Spinal cord (tissue), 10 donors: ENCODE data around the gene ZFYVE28. TPM values are rescaled to one million over a fixed set of nuclear protein-coding genes. Genes with fewer than 3 reads are reported as not detected.

Source experiments
- DNase-seq, 6 donors: peaks; one replicate each; pipeline versions ENCODE4 v3.0.0 to v3.0.0-alpha.2; 2013 to 2015; ENCODE audit warnings: low spot score in 6 of 6, low read depth in 4 of 6
- H3K27ac ChIP-seq: one replicate; pipeline ENCODE4 v1.5.1; 2013; ENCODE audit warnings: low read depth, low read length, control low read depth
- H3K27me3 ChIP-seq: one replicate; pipeline ENCODE4 v1.6.1; 2013; ENCODE audit warnings: low read length; ENCODE audit not compliant: control insufficient read depth, insufficient read depth
- H3K36me3 ChIP-seq: one replicate; pipeline ENCODE4 v1.6.1; 2013; ENCODE audit warnings: low read length; ENCODE audit not compliant: control insufficient read depth, insufficient read depth
- H3K4me1 ChIP-seq: one replicate; pipeline ENCODE4 v1.6.1; 2013; ENCODE audit warnings: low read length; ENCODE audit not compliant: control insufficient read depth, insufficient read depth
- H3K4me3 ChIP-seq: one replicate; pipeline ENCODE4 v1.5.1; 2013; ENCODE audit warnings: low read depth, low read length, control low read depth
- H3K9me3 ChIP-seq: one replicate; pipeline ENCODE4 v1.6.1; 2013; ENCODE audit warnings: low read length; ENCODE audit not compliant: control insufficient read depth, insufficient read depth
- WGBS: methylation state at CpG from one replicate; pipeline ENCODE4 v1.1.5; 2013; ENCODE audit warnings: missing lambda C conversion rate; ENCODE audit not compliant: insufficient coverage; 5-methylcytosine and 5-hydroxymethylcytosine counted together
- polyA plus RNA-seq, 2 donors: library from polyadenylated mRNA; unstranded; fragments of 120-200 nt; gene quantifications; one replicate each; pipeline ENCODE4 v1.2.1, GENCODE V29; 2013; ENCODE audit not compliant: insufficient read length in 2 of 2
- total RNA-seq, 2 donors: library from RNA; depleted of rRNA in 1 of 2; stranded (reverse); fragments of 120-200 nt in 1 of 2; fragments of >200 nt in 1 of 2; gene quantifications; one replicate each; pipeline versions ENCODE4 v1.2.3 to v1.2.4, GENCODE V29; 2013 to 2014
- donor health status: healthy.

ZFYVE28 gene
- total and polyA plus RNA-seq, 4 donors, result 7.9 to 13.9 (median 9.8) TPM

- Histone ChIP-seq H3K27ac (no peak overlapping the region), H3K9me3 (no peaks in the 10 kb centered on the region), H3K36me3 (no peaks in the 10 kb centered on the region), H3K27me3 (peaks cover 9% of the 10 kb centered on the region), H3K4me1 (peaks cover 27% of the 10 kb centered on the region), H3K4me3 (peak overlapping the region; percentile 21)
- WGBS, result under 1% methylated on average over 25 of the region's 27 CpGs
- peak in 2 of 6 donors; percentile 68 to 79 for DNase-seq
Observed at GRCh38 chr4:2402048-2402842, 16.2 kb downstream of the ZFYVE28 start.

GRCh38 chr4:2401610-2401983 is 16.8 kb downstream of the ZFYVE28 start:
- 37% methylated on average over 15 of the region's 15 CpGs for WGBS
- Histone ChIP-seq H3K9me3 (no peaks in the 10 kb centered on the region), H3K27ac (no peak overlapping the region), H3K4me3 (no peak overlapping the region), H3K4me1 (peaks cover 27% of the 10 kb centered on the region), H3K27me3 (peaks cover 9% of the 10 kb centered on the region), H3K36me3 (no peaks in the 10 kb centered on the region)
- no peak for DNase-seq

DNA sequence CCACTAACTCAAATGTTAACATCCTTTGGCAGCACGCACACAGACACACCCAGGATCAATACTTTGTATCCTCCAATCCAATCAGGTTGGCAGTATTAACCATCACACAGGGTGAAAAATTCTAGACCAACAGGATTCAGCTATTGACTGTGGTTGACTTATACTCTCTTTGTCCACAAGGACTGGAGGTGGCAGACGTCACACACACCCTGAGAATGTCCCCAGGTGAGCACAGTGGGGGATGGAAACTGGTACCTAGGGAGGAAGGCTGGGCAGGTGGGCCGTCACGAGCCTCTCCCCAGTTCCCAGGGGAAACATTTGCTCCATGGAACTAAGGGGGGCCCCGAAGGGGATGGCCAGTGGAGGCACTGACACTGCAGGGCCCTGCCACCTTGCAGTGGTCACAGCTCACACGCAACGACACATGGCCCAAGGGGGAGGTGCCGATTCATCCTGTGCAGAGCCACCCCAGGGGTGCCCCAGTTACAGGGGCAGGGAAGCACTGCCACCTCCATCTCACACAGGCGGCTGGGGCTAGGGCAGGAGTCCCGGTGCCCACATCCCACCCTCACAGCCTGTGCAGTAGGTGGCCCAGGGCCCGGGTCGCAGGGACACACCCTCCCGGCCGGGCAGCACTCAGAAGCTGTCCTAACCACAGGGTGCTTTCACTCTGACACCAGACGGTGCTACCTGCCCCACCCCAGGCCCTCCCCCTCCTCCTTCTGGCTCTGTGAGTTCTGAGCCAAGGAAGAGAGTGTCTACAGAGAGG is 17.4 kb downstream of the ZFYVE28 start:
- no peaks in the 10 kb centered on the region for H3K36me3 ChIP-seq
- no peak overlapping the region for H3K27ac ChIP-seq

DNA sequence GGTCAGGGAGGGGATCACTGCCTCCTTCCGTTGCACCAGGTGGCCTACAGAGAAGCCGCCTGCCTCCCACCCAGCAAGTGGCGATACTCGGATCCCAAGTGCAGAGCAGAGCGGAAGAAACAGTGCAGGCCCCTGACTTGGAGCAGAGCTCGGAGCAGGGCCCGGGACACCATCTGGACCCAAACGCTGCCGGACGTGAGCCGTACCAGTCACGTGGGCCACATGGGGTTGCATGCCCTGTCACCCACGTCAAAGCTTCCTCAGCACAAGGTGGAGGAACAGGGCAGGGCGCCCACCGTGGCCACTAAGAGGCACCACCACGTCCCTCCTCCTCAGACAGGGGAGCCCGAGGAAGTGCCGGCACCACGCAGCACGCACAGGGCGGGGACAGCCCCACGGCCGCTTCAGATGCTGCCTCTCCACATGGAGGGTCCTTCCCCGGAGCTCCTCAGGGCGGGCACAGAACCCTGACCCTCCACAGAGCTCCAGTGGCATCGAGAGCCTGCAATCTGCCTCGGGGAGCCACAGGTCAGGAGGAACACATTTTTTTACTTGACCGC is 18.7 kb downstream of the ZFYVE28 start:
- Histone ChIP-seq H3K27me3 (peaks cover 9% of the 10 kb centered on the region), H3K9me3 (no peaks in the 10 kb centered on the region), H3K4me3 (no peak overlapping the region), H3K36me3 (no peaks in the 10 kb centered on the region), H3K27ac (no peak overlapping the region), H3K4me1 (peaks cover 27% of the 10 kb centered on the region)
- DNase-seq, result no peak
- WGBS, result 75% methylated on average over 26 of the region's 28 CpGs

More for the DNA sequence above, 17.4 kb downstream of the ZFYVE28 start:
- DNase-seq, result no peak
- WGBS, result 78% methylated on average over 11 of the region's 15 CpGs
- H3K4me1 ChIP-seq, result peaks cover 27% of the 10 kb centered on the region
- H3K27me3 ChIP-seq, result peaks cover 9% of the 10 kb centered on the region
- H3K9me3 ChIP-seq, result no peaks in the 10 kb centered on the region
- no peak overlapping the region for H3K4me3 ChIP-seq

- whole genome bisulfite sequencing, result 89% methylated on average over 9 of the region's 10 CpGs
- H3K9me3 ChIP-seq, result no peaks in the 10 kb centered on the region
- H3K4me3 ChIP-seq, result no peak overlapping the region
- peaks cover 9% of the 10 kb centered on the region for H3K27me3 ChIP-seq
- H3K27ac ChIP-seq, result no peak overlapping the region
- peaks cover 29% of the 10 kb centered on the region for H3K4me1 ChIP-seq
- no peak for DNase-seq
- H3K36me3 ChIP-seq, result no peaks in the 10 kb centered on the region
Observed at GRCh38 chr4:2399216-2399615, 19.2 kb downstream of the ZFYVE28 start.

DNA sequence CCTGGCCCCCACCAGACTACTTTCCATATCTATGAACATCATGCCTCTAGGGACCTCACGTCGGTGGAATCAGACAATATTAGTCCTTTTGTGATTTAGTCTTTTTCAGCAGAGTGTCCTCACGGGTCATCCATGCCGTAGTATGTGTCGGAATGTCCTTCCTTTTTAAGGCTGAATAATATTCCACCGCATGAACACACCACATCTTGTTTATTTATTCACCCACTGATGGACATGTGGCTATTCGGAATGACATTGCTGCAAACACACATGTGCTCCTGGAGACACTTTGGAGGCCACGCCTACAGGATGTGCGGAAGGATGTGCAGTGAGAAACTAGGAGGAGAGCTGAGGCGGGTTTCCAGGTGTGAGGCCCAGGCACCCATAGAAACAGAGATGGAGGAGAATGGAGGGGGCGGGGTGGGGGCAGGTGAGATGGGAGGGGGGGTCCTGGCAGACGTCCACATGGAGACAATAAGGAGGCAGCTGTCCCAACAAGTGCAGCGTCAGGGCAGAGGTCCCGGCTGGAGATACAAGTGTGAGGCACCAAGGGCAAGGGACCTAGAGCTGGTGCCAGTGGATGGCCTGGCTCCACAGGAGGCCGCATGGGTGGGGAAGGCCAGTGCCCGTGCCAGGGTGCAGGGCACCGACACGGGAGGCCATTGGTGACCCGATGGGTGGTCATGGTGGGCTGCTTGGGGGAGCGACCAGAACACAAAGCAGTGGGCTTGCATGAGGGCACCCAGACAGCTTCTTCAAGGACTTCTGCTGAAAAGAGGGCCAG is 20.7 kb downstream of the ZFYVE28 start:
- no peak overlapping the region for H3K4me3 ChIP-seq
- peaks cover 13% of the 10 kb centered on the region for H3K27me3 ChIP-seq
- H3K36me3 ChIP-seq, result no peaks in the 10 kb centered on the region
- H3K9me3 ChIP-seq, result no peaks in the 10 kb centered on the region
- DNase-seq, result no peak
- peaks cover 31% of the 10 kb centered on the region for H3K4me1 ChIP-seq
- WGBS, result 80% methylated on average over 16 of the region's 20 CpGs
- H3K27ac ChIP-seq, result no peak overlapping the region

DNA sequence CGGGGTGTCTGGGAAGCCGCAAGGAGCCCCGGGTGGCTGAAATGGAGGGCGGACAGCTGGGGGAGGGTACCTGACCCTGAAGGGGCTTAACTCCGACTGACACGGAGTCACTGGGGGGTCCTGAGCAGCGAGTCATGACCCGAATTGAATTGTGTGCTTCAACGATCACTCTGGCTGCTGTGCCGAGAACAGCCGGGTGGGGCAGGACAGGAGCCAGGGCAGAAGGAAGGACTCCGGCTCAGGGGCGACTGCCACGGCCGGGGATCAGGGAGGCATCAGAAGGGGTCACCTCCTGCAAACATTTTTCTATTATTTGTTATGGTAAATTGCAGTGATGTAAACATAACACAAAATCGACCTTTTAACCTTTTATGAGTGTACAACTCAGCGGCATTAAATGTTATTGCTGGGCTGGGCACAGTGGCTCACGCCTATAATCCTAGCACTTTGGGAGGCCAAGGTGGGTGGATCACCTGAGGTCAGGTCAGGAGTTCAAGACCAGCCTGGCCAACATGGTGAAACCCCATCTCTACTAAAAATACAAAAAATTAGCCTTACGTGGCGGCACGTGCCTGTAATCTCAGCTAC is 21.6 kb downstream of the ZFYVE28 start:
- Histone ChIP-seq H3K27me3 (peaks cover 13% of the 10 kb centered on the region), H3K27ac (no peak overlapping the region), H3K4me1 (peaks cover 22% of the 10 kb centered on the region), H3K9me3 (no peaks in the 10 kb centered on the region), H3K36me3 (no peaks in the 10 kb centered on the region), H3K4me3 (no peak overlapping the region)
- 65% methylated on average over 17 of the region's 21 CpGs for WGBS
- no peak for DNase-seq

DNA sequence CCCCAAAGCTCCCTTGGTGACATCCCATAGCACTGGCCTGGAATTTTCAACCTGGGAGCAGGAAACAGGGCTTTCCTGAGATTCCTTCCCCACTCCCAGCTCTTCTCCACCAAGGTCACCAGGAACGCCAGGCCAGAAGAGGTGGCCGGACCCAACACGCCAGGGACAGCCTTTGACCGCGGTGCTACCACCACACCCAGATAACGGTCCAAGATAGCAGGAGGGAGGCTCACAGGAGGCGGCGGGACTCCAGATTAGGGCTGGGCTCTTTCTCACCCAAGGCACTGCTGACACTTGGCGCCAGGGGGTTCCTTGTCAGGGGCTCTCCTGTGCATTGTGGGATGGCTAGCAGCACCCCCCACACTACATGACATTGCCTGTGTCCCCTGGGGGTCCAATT is 22.9 kb downstream of the ZFYVE28 start:
- H3K27me3 ChIP-seq, result peaks cover 6% of the 10 kb centered on the region

DNA sequence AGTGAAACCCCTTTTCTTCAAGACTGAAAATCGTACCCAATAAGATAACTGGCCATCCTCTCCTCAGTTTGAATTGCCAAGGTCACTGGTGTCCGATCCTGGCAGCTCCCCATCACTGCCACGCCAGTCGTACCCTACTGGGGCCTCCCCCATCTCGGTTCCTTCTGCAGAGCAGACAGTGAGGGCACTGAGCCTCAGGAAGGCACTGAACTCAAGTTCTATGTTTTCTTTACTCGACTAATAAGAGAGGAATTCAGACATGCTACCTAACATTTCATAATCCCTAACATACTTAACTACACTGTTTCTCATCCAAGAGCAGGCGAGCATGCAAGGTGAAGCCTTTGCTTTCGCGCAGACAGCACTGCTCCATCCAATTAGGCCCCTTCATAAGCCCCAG is 23.4 kb downstream of the ZFYVE28 start:
- 87% methylated on average over 7 of the region's 9 CpGs for WGBS
- peaks cover 6% of the 10 kb centered on the region for H3K27me3 ChIP-seq
- H3K4me3 ChIP-seq, result no peak overlapping the region
- H3K36me3 ChIP-seq, result no peaks in the 10 kb centered on the region
- no peak for DNase-seq
- no peak overlapping the region for H3K27ac ChIP-seq
- peaks cover 24% of the 10 kb centered on the region for H3K4me1 ChIP-seq
- H3K9me3 ChIP-seq, result no peaks in the 10 kb centered on the region

More for the DNA sequence above, 22.9 kb downstream of the ZFYVE28 start:
- 87% methylated on average over 9 of the region's 9 CpGs for WGBS
- Histone ChIP-seq H3K4me3 (no peak overlapping the region), H3K36me3 (no peaks in the 10 kb centered on the region), H3K4me1 (peaks cover 19% of the 10 kb centered on the region), H3K9me3 (no peaks in the 10 kb centered on the region), H3K27ac (no peak overlapping the region)
- no peak for DNase-seq
